Measurements from ENCODE around the gene MAMDC2.

DNA sequence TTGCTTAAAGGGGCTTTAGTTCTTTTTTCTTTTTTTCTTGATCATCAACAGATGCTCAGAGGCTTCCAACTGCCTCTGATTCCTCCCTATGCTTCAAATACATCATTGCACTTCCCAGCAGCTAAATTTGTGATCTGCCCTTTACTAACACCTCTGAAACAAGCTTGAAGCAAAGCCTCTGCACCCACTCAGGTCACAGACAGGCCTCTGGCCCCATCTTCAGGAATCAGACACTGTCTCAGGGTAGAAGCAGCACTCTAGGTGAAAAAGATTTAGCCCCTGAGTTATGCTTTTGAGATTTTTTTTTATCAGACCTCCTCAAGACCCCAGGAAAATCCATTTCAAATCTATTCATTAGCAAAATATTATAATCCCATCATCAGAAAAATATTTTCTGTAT, 91.5 kb downstream of the MAMDC2 start:
- TF ChIP-seq POLR2A (IDR thresholded peaks at IDR 0.05; ENCODE audit: low read depth, low read length) (no peak), POLR2AphosphoS5 (IDR thresholded peaks at IDR 0.05; ENCODE audit: low read depth, low read length) (no peak)

Data from GM12892 (cell line).